AG09319 (cell line): ENCODE measurements around the gene ADIPOR2.

Source experiments
- DNase-seq: peaks from one replicate; pipeline ENCODE4 v3.0.0-alpha.2; 2010; ENCODE audit warnings: low read depth; ENCODE audit errors: extremely low read depth
- TF ChIP-seq, protein P1 (sequence below): IDR thresholded peaks from 2 replicates; pipeline ENCODE4 v1.5.1; 2011; ENCODE audit warnings: low read depth, mild to moderate bottlenecking, inconsistent platforms, low read length, moderate library complexity

The ADIPOR2 gene

DNA sequence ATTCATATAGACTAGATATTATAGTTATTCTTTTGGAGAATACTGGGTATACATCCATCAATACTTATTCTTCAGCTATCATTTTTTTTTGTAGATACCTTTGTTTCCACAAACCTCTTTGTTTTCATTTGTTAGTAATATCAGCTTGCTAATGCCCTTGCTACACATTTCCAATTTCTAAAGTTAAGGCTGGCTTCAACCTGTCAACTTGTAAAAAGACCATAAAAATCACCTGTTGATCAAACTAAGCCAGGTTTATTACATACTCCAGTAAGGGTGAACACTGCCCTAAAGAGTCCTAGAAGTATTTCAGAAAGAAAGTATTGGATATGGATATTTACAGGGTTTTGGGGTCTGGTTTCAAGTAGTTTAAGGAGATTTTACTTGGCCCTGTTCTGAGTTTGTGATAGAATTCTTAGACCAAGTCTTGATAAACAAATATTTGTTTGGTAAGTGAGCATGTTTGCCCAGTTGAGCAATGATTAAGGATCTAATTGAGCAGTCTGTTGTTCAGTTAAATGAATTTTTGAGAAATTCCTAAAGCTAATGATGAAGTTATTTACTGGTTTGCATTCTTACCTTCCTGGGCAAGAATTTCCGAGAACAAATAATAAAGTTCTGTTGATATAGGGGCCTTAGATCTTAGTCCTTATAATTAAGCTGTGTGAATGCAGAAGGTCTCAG is 76.7 kb downstream of the ADIPOR2 start:
- TF ChIP-seq, protein P1, sequence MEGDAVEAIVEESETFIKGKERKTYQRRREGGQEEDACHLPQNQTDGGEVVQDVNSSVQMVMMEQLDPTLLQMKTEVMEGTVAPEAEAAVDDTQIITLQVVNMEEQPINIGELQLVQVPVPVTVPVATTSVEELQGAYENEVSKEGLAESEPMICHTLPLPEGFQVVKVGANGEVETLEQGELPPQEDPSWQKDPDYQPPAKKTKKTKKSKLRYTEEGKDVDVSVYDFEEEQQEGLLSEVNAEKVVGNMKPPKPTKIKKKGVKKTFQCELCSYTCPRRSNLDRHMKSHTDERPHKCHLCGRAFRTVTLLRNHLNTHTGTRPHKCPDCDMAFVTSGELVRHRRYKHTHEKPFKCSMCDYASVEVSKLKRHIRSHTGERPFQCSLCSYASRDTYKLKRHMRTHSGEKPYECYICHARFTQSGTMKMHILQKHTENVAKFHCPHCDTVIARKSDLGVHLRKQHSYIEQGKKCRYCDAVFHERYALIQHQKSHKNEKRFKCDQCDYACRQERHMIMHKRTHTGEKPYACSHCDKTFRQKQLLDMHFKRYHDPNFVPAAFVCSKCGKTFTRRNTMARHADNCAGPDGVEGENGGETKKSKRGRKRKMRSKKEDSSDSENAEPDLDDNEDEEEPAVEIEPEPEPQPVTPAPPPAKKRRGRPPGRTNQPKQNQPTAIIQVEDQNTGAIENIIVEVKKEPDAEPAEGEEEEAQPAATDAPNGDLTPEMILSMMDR: no peak
- no peak for DNase-seq

DNA sequence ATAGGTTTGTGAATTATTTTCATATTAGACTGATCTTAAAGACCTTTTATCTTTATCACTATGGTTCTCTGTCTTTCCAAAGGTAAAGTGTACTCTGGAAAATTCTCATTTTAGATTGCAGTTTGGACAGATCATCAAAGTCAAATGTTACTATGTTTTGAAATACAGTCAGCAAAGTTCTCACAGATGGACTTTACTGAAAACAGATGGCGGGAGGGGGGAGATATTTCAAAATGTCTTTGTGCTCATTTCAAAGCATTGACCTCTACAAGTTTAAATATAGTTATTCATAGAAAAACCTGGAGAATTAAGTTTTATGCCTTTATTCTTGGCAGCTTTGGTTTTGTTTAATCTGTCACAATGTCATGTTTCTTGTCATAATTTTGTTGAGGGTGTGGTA is 77.7 kb downstream of the ADIPOR2 start:
- no peak for DNase-seq
- TF ChIP-seq, protein P1: no peak

DNA sequence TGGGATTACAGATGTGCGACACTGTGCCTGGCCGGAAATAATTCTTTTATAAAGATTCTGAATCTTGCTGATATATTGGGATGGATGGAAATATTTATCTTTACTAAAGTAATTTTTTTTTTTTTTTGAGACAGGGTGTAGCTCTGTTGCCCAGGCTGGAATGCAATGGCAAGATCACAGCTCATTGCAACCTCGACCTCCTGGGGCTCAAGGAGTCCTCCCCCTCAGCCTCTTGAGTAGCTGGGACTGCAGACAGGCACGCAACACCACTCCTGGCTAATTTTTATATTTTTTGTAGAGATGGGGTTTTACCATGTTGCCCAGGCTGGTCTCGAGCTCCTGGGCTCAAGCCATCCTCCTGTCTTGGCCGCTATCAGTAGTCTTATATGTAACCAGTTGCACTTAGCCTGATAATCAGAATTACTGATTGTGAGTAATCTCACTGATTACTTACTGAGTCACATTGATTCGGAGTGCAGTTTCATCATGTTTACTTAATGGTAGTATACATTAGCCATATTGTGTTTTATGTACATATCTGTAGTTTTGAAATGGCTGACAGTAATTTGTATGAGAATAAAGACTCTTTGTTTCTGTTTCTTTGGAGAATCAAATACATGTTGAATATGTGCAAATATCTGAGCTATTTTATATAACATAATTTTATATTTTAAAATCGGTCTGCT is 79.1 kb downstream of the ADIPOR2 start:
- DNase-seq: no peak

DNA sequence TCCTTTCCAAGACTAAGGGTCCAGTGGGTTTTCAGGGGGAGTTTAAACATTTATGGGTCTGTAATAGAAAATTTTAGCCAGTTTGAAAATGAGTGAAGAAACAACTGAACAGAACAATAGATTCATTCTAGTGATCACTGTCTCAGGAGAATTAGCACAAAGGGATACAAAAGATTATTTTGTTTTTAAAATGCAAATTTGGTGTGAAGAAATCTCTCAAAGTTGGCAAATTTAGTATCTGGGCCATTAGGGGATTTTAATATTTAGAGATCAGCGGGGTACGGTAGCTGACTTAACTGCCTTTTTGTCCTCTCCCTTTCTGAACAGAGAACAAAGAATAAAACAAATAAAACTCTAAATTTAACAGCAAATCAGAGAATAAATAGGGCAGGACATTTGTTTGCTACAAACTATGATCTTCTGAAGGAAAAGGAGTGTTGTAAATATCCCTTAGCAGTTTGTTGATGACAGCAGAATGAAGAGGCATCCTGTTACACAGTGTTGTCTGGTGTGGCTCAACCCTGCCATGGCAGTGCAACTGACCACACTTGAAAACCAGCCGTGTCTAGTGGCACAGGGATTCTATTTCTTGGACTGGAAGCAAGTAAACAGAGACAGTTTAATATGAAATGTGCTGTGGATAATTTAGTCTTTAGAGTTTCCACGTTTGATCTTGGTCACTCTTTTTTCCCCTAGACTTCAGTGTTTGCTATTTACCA is 83.2 kb downstream of the ADIPOR2 start:
- TF ChIP-seq, protein P1: no peak
- DNase-seq: no peak

More for the DNA sequence above, 79.1 kb downstream of the ADIPOR2 start:
- TF ChIP-seq, protein P1: no peak

DNA sequence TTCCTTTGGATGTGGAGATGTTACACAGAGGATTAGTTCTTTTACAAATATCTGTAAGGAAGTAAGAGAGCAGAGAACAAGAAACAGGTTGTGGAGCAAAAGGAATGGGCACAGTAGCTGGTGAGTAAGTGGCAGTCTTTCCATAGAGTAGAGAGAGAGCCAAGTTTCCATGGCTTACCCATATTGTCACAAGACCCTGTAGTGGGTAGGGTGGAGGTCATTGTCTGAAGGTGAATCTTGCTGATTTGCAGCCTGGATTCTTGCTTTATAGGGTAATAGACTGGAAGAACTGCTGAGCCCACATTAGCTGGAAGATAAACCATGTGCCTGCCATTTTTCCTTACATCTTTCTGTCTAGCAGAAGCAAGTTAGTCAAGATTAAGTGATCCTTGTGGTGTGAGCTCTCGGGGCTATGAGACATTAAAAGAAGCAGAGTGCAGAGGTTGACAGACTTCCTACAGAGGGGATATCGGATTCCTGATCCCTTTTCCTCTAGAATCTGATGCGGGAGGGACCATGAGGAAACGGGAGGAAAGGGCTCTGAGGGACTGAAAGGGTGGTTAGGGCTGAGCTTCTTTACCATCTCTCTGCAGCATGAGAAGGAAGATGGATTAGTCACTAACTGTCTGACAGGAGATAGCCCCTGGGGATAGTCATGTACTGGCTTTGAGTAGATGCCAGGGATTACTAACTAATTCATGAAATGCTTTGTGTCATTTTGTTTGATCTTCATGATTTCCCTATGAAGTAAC is 85.5 kb downstream of the ADIPOR2 start:
- TF ChIP-seq, protein P1: no peak
- DNase-seq: no peak

DNA sequence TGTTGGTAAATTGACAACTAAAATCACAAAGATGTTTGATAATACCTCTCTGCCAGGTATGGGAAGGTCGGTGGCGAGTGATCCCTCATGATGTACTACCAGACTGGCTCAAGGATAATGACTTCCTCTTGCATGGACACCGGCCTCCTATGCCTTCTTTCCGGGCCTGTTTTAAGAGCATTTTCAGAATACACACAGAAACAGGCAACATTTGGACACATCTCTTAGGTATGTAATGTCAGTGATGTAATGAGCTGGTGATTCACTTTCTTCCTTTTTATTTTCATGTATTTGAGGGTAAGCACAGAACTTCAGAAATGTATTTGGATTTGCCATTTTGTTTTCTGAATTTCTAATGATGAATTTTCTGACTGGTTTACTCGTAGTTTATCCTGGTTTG is 86.9 kb downstream of the ADIPOR2 start:
- no peak for DNase-seq
- TF ChIP-seq, protein P1: no peak
